GM21737 (cell line): ENCODE measurements around the gene IGF1R.

Experiments used
- ATAC-seq: cut with Tn5 transposase; IDR thresholded peaks from one replicate; pipeline ENCODE4 v1.9.1; 2021; ENCODE audit warnings: mild to moderate bottlenecking, moderate library complexity; ENCODE audit not compliant: unreplicated experiment

IGF1R gene

DNA sequence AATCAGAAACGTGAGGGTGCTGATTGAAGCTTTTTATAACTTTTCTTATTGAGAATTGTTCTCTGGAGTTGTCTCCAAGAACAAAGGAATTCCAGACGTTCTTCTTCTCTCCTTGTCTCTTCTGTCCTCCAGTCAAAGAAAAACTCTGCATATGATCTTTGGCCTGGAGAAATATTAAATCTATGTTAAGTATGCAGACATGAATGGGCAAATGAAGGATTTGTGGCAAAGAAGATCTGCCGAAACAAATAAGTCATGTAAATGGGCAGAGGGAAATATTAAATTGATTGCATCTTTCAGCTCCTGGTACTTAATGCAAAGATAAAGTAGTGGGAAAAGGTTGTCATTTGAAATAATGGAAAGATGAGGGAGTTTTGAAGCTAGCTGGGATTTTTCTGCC is 74.9 kb downstream of the IGF1R start:
- ATAC-seq, result no peak

DNA sequence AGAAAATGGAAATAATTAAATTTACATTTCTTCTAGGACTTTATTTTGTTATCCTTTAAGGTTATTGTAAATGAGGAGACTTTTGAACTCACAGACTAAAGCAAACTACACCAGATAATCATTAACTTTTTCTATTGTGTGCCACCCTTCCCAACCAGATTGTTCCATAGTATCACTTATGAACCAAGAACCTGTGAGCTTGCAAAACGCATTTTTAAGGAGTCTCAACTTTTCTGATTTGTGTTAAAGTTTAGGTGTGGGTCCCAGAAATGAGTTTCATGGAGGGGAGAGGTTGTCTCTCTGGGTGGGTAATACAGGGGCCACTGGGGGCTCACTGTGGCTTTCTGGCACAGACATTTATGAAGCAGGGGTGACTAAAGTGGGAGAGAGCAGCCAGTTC is 75.7 kb downstream of the IGF1R start:
- ATAC-seq, result no peak

DNA sequence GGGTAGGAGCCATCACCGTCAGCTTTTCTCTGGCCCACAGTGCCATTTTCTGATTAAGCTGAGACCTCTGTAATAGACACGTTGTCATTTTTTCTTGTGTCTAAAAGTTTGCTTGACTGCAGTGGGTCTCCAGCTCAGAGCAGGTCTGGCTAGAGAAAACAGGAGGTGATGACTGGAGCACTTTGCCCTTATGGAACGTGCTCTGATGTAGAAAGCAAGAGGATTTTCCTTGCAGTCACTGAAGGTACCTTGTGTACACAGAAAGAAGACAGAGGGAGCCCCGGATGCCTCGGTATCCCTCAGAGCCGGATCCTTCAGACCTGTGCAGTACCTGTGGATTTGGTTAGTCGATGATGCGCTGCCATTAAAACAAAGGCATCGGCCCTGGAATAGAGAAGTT is 76.2 kb downstream of the IGF1R start:
- ATAC-seq, result no peak

DNA sequence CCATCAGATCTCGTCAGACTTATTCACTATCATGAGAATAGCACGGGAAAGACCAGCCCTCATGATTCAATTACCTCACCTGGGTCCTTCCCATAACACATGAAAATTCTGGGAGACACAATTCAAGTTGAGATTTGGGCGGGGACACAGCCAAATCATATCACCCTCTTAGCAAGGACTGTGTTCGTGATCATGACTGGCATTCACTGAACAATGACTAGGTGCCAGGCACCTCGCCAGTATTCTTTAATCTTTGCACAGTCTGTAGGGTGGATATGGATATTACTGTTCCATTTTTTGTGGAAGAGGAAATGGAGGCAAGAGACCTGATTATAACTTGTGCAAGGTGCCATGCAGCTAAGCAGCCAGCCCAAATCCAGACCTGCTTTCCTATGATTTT is 77.5 kb downstream of the IGF1R start:
- no peak for ATAC-seq

DNA sequence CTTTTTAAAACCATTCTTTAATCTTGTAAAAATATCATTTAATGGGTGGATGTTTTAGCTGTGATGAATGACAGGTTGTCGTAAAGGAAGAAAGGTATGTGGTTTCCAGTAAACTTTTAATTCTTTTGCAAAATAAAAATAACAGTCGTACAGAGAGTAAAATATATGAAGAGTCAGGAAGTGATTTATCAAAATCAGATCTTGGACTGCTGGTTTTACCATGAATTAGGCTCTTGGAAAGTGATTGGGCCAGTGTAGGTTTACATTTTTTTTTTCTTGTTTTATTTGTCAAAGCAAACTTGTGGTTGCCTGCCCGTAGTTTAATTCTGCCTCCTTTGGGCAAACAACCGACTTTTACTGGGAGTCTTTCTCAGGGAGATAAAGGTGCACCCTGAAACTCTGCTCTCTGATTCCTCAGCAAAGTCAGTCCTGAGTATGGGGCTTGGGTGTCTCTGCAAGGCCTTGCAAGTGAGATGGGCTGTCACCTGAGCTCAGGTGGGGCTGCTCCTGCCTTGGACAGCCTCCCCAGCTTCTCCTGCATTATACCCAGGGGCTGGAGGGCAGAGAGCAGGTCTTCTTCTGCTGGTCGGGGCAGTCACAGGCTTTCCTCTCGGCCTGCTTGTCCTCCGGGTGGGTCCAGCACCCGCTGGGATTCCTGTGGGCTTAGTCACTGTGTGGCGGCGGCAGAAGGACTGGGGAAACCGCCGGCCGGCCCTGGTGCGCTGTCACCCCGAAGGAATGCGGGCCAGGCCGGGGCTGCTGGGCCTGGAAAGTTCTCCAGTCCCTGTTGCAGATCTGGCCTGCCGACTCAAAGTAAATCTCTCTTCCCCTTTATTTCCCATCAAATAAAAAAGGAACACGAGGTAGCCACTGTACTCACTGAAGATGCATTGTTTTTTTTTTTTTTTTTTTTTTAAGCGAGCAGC is 79.0 kb downstream of the IGF1R start:
- no peak for ATAC-seq

DNA sequence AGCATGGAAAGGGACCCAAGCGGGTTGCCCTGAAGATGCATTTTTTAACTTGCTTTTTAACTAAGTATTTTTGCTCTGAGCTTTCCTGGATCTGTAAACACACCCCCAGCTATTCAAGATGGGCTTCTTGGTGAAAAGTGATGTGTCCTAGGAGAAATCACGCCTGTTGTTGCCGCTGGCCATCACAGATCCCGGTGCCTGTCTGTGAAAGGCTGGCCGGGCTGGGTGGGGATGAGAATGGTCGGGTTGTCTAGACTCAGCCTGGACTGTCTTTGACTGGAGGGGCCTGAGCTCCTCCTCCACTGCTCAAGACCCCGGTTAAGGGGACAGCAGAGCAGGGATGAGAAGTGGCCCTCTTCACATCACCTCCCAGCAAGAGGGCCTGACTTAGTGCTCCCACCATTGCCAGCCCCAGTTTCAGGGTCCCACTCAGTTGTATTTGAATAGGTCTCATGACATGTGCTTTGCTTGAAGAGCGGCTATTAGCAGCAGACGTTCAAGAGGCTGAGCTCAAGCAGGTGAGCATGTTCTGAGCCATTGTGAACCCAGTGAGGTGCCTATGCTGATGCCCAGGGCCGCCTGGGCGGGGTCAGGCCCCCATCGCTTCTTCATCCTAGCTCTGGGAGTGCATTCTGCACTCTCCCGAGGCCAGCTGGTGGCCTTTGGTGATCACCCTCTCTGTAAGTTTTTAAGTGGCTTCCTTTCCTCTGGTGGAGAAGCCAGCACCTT is 79.9 kb downstream of the IGF1R start:
- no peak for ATAC-seq

DNA sequence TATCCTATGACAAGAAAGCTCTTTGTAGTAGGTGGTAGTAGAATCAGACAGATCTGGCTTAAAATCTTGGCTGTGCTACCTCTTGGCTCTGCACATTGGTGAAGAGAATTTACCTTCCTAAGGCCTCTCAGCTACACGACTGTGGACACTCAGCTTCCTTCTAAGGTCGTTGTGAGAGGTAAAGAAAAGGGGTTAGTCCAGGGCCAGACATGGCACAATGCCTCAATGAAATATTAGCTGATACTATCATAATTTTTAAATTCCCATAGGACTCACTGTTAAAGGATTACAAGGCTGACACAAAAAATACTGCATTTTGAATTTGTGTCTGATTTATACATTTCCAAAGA is 80.4 kb downstream of the IGF1R start:
- no peak for ATAC-seq

DNA sequence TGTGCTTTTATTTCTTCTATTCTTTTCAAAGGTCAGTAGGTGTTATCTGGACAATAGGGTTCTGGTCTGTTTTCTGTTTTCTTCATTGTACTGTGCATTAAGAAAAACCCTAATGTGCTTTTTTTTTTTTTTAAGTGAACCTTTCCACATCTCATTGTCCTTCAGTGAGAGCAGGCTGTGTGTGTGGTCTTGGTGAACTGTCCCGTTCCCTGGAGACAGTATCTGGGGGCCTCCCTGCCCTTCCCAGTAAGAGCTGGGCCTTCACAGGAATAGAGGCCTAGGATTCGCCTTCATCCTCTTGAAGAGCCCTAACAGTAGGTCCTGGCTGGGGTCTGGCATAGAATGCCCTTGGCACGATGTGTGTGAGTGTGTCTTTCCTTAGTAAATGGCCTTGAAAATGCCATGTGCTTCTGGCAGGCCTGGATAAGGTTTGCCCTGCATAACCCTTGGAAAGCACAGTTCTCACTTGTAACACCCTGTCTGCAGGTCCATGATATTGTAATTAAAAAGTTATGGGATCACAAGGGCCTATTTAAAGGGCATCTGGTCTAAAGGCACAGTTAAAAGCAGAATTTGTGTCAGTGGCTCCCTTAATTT is 81.2 kb downstream of the IGF1R start:
- ATAC-seq, result no peak

DNA sequence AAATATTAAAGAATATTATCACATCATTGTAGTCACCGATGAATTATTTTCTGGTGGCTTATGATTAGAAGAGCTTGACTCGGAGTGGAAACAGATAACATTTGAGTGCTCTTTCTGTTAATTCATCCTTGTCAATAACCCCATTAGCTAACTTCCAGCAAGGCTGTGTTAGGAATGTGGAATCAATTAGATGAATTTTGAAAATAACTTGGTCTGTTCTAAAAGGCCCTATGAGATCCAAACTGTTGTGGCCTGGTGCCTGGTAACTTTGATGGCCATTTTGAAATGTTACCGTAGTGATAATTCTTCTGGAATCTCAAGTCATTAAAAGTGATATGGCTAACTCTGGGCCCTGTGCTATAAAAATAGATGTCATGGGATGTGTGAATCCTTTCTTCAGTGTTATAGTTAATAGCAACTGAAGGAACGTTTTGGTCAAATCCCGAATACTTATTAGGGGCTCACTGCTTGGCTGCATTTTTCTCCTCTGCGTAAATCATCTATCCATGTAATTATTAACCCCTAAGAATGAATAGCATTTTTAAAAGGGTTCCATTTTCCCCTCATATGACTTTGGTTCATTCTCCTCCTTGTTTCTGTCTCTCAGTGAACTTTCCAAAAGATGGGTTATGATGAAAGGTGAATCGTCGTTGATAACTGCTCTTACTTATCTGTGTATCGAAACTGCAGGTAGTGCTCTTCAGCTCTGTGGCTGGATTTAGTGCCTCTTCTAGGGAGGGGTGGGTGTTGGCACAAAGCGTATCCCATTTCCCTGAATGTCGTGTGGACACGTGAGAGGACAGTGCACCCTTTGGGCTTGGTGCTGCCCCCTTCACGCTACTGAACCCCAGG is 82.7 kb downstream of the IGF1R start:
- ATAC-seq, result no peak

DNA sequence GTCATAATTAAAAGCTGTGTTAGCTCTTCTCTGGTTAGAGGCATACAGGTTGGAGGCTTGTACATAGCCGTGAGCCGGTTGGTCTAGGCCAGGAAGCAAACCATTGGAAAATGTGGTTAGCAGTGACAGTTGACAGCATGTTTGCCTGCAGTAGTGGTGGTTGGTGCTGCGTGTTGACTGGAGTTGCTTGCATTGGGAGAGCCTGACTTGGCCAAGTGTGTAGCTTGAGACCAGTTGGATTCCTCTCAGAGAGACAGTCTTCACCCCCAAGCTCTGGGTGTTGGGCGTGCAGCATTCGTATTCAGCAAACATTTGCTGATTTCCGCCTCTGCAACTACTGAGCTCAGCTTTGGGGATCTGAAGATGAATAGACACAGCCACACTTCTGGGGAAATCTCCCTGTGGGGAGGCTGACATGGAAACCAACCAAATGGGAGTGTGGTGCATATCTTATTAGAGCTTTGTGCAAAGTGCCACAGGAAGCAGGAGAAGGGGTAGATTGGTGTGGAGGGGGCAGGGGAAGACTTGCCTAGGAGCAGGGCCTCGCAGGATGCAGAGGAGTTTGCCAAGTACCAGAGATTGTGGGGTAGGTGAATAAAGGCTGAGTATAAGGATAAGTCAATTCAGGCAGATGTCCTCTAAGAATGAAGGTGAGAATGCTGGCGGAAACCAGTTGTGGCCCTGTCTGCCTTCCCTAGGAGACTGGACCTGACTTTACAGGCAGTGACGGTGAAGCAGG is 83.5 kb downstream of the IGF1R start:
- ATAC-seq, result no peak

DNA sequence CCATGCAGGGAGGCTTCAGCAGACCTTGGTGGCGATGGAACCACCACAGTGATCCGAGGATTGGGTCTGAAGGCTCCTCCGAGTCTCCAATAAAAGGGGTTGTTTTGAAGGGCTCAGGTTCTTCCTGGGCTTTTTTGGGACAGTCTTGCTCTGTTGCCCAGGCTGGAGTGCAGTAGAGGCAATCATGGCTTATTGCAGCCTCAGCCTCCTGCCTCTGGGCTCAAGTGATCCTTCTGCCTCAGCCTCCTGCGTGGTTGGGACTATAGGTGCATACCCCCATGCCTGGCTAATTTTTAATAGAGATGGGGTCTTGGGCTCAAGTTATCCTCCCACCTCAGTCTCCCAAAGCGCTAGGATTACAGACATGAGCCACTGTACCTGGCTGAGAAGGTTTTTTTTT is 84.8 kb downstream of the IGF1R start:
- ATAC-seq, result no peak

DNA sequence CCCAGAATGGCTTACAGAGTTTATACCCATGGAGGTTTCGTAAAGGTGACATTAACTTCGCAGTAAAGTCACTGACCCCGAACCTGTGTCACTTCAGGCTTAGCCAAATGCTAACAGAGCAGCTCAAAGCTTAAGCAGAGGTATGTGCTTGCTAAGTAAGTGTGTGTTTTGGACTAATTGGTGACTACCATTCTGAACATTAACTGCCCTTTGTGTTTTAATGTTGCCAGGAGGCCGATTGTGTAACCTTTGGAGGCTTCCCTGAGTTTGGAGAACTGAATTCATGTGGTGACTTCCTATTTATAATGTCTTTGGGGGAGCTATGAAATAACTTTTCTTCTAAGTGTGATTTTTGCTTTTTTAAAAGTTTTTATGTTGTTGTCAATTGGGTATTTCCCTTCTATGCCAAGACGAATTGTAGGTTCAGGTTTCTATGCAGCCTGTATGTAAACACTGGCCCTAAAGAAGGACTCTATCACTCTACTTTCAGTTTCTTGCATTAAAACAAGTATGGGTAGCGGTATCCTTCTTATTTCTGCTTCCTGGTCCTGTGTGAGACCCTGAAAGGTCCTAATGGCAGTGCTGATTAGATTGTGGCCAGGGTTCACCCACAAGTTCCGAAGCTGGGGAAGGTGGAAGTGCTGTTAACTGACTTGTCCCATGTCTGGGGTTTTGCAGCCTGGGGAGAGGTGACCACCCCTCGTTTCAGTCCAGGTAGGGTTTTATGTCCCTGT is 86.3 kb downstream of the IGF1R start:
- no peak for ATAC-seq

DNA sequence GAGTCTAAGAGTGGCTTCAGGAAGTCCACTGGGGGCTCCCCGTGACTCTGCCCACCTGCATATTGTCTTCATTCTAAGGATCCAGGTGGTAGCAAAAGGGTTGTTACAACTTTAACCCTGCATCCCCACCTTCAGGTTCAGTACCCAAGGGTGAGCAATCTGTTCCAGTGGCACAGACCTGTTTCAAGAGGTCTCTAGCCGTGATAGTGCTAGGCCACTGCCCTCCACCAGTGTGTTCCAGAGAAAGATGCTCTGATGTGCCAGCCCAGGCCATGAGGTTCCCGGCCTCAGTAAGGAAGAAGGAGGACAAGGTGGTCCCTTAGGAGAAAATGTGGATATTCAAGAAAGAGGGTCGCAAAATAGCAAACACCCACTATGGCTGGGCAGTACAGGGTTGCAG is 87.0 kb downstream of the IGF1R start:
- ATAC-seq, result no peak

DNA sequence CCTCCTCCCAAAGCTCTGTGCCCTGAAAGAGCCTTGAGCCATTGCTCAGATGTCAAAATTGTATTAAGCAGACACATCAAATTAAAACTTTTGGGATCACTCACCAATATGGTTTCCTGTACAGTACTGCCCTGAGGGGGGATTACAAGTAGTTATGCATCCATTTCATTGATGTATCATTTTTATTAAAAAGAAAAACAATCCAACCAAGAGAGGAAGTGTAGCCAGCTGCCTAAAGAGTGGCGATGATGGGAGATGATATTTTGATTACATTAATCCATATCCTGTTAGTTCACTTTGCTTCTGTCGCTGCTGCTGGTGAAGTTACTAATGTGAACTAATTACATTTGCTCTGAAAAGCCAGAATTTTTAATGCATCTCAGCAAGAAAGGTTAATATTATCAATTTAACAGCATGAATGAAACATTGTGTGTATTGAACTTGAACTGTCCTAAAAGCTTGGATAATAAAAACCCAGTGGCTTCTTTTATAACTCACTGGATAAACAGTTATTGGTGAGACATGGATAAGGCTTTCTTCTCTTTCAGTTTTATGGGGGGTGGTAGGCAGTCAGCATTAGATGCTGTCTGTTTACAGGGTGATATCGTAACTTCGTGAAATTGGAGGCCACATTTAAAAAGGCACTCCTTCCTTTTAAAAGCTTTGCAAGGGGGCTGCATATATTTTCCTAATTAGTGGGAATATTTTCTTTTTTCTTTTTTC is 87.7 kb downstream of the IGF1R start:
- ATAC-seq, result no peak

DNA sequence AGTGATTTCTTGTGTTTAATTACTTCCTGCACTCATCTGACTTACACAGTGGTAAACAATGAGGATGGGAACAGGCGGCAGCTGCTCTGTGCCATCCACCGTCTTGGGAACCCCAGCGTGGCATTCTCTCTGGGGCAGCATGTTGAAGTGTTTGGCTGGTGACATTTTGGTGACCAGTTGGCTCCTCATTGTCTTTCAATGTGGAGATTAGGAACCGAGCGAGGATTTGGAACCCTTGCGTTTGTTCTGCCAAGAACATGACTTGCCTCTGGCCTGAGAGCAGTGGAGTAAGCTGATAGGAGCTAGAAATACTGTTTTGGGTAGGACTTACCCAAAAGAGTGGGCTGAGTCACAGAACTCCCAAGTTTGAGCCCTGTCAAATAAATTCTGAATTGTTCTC is 88.8 kb downstream of the IGF1R start:
- no peak for ATAC-seq

DNA sequence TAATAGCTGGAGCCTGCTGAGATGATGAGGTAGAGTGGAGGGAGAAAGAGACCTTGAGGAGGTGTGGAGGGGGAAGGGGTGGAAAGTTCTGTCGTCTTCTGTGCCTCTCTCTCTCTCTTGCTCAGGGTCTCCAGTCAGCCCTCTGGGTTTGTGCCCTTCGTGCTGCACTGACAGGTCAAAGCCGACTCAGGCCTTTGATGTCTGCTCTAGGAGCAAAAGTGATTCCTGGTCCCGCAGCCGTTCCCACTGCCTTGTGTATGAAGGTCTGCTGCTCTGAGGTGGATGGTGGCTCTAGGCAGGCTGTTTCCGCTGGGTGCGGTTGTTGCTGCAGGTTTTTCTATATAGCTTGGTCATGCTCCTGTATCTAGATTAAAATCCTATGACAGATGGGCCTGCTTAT is 89.4 kb downstream of the IGF1R start:
- no peak for ATAC-seq

DNA sequence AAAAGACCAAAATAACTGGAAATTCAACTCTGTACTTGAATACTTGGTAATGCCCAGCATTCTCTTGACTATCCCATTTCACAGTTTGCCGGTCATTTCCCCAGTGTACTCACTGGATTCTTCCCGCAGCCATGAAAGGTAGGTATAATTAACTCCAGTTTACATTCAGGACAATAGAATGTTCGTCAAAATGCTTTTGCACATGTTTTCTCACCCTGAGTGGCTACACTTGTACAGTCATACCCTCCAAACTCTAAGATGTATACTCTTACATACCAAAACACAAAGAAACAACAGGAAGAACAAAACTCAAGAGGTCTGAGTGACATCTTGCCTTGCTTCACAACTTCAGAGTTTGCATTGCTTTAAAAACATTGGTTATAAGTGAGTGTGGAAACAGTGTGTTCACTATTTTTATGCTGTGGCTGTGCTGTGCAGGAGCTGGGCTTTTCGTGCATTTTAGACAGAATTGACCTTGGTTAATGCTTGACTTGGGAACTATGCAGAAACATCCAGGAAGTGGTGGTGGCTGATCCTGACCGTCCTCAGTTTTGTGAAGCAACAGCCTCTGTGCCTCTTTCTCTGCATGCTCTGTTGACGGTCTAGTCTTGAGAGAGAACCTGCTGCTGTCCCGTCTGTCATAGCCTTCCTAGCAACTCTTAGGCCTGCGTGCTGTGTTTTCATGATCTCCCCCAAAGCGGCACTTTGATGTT is 90.5 kb downstream of the IGF1R start:
- no peak for ATAC-seq

DNA sequence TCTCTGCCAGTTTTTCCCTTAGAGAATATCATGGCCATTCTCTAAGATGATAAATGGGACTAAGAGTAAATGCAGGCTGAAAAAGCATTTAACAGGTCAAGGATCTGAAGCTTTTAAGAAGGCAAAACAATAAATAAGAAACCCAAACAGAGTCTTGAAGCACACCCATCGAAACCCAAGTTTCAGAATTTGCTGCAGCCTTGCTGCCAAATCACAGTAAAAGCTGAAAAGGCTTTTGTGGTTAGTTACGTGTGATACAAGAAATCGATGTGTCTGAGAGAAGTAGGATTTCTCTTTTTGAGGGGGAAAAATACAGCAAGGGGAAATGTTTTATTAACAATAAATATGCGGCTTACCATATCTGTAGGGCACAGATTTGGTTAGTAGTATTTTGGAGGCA is 92.0 kb downstream of the IGF1R start:
- ATAC-seq, result no peak
